Esophagus muscularis mucosa (tissue), 4 donors: ENCODE measurements around the gene ACRV1.

ENCODE experiments used
- EP300 ChIP-seq: sonication (generic); formaldehyde crosslinking; IDR thresholded peaks from one replicate; pipeline ENCODE4 v1.6.1; 2017; ENCODE audit warnings: antibody characterized with exemption
- POLR2A ChIP-seq: fragments of 450-650 bp; IDR thresholded peaks from one replicate; pipeline ENCODE4 v1.6.1; 2017; ENCODE audit warnings: antibody characterized with exemption, moderate library complexity, mild to moderate bottlenecking, low read depth
- POLR2AphosphoS5 ChIP-seq, 2 donors: sonication (generic); formaldehyde crosslinking; IDR thresholded peaks; one replicate each; pipeline ENCODE4 v1.6.1; 2017; ENCODE audit warnings: antibody characterized with exemption in 2 of 2
- TF ChIP-seq, protein P1 (sequence below), 3 experiments: fragments of 200-600 bp in 2 of 3; fragments of 450-650 bp in 1 of 3; sonication (generic) in 2 of 3; IDR thresholded peaks; one replicate each; pipeline ENCODE4 v1.5.1; 2017 to 2019; ENCODE audit warnings: antibody characterized with exemption in 3 of 3, mild to moderate bottlenecking in 2 of 3, moderate library complexity in 1 of 3

GRCh38 chr11:125625630-125626287, 54.9 kb downstream of the ACRV1 start:
- TF ChIP-seq, protein P1, sequence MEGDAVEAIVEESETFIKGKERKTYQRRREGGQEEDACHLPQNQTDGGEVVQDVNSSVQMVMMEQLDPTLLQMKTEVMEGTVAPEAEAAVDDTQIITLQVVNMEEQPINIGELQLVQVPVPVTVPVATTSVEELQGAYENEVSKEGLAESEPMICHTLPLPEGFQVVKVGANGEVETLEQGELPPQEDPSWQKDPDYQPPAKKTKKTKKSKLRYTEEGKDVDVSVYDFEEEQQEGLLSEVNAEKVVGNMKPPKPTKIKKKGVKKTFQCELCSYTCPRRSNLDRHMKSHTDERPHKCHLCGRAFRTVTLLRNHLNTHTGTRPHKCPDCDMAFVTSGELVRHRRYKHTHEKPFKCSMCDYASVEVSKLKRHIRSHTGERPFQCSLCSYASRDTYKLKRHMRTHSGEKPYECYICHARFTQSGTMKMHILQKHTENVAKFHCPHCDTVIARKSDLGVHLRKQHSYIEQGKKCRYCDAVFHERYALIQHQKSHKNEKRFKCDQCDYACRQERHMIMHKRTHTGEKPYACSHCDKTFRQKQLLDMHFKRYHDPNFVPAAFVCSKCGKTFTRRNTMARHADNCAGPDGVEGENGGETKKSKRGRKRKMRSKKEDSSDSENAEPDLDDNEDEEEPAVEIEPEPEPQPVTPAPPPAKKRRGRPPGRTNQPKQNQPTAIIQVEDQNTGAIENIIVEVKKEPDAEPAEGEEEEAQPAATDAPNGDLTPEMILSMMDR (IDR thresholded peaks at IDR 0.05), result no peak
- TF ChIP-seq POLR2A, result no peak
- TF ChIP-seq POLR2AphosphoS5 (IDR thresholded peaks at IDR 0.05), result peak; percentile 89 to 90
- no peak for TF ChIP-seq EP300
